ENCODE data around the gene CCDC177.

The CCDC177 gene

DNA sequence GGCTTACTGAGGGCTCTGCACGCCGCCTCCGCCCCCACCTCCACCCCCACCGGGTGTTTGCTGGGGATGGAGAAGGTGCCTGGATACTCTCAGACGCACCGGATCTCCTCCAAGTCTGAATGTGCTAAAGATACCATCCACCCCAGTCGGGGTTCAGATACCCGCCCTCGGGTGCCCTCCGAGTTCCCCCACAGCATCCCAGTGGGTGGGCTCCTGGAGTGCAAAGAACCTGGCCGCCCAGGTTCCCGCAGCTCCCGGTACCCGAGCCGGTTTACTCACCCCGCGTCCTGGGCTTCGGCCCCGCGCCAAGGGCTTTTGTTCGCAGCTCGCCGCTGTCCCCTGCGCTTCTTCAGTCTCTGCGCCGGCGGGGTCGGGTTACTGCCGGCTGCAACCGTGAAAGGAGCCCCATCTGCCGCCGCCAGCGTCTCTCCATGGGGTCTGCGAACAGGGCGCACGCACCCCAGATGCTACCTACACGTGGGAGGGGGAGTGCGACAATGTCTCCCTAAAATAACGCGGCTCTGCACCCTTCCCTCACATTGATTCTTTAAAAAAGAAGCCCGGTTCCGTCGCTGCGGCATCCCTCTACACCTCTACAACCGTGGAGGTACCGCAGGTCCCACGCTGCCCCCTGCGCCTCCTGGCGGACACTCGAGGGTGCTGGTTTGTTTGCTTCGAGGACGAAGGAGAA lies at the start of gene CCDC177:
TSS of gene CCDC177 (minus strand) at position 609 of the 691 bp plus-strand sequence. CDS start 1,249 bp downstream, outside the sequence.
- no peaks in the 10 kb centered on the region for H3K4me1 ChIP-seq (ENCODE audit: insufficient read depth, low read length)
- no peak within 1 kb of the TSS for H3K9ac ChIP-seq (ENCODE audit: low read depth, low read length)
- H3K36me3 ChIP-seq (ENCODE audit: insufficient read depth, low read length), result no peaks in the 10 kb centered on the region
- H3K4me3 ChIP-seq (ENCODE audit: low read depth in 1 of 2, low read length in 2 of 2), result no peak within 1 kb of the TSS
- H3K79me2 ChIP-seq (ENCODE audit: insufficient read depth, low read length), result no peaks in the 10 kb centered on the region
- no peak within 1 kb of the TSS for H3K4me2 ChIP-seq (ENCODE audit: insufficient read depth, low read length)
- H4K20me1 ChIP-seq (ENCODE audit: insufficient read depth, low read length), result no peaks in the 10 kb centered on the region
- H3K9me3 ChIP-seq (ENCODE audit: insufficient read depth, low read length, severe bottlenecking), result no peaks in the 10 kb centered on the region
- ATAC-seq (ENCODE audit: insufficient read depth, low read depth) (peak; percentile 33; the same call in 1 of the 3 replicates), DNase-seq (no peak)
- no peak within 1 kb of the TSS for H3K27ac ChIP-seq (ENCODE audit: low read length)
- no peak for TF ChIP-seq EZH2 (IDR thresholded peaks at IDR 0.05; ENCODE audit: borderline replicate concordance, low read depth, low read length, severe bottlenecking)
- TF ChIP-seq, protein P1, sequence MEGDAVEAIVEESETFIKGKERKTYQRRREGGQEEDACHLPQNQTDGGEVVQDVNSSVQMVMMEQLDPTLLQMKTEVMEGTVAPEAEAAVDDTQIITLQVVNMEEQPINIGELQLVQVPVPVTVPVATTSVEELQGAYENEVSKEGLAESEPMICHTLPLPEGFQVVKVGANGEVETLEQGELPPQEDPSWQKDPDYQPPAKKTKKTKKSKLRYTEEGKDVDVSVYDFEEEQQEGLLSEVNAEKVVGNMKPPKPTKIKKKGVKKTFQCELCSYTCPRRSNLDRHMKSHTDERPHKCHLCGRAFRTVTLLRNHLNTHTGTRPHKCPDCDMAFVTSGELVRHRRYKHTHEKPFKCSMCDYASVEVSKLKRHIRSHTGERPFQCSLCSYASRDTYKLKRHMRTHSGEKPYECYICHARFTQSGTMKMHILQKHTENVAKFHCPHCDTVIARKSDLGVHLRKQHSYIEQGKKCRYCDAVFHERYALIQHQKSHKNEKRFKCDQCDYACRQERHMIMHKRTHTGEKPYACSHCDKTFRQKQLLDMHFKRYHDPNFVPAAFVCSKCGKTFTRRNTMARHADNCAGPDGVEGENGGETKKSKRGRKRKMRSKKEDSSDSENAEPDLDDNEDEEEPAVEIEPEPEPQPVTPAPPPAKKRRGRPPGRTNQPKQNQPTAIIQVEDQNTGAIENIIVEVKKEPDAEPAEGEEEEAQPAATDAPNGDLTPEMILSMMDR (IDR thresholded peaks at IDR 0.05; ENCODE audit: borderline replicate concordance, extremely low read depth, low read length, poor library complexity, severe bottlenecking), result peak; percentile 26
- H2AFZ ChIP-seq (ENCODE audit: low read depth, low read length), result no peak within 1 kb of the TSS
- peaks cover 2% of the 10 kb centered on the region for H3K27me3 ChIP-seq (ENCODE audit: insufficient read depth, low read length, poor library complexity)

DNA sequence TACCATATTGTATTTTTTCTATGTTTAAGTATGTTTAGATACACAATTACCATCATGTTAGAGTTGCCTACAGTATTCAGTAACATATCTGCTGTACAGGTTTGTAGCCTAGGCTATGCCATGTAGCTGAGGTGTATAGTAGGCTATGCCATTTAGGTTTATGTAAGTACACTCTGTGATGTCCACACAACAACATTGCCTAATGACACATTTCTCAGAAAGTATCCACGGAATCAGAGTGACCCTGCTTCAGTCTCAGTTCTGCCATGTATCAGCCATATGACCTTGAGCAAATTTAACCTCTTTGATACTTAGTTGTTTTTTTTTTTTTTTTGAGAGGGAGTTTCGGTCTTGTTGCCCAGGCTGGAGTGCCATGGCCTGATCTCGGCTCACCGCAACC lies 49.5 kb upstream of the CCDC177 start:
- Histone ChIP-seq H3K4me3 (ENCODE audit: low read depth in 1 of 2, low read length in 2 of 2) (no peak overlapping the region), H2AFZ (ENCODE audit: low read depth, low read length) (no peak overlapping the region), H3K9ac (ENCODE audit: low read depth, low read length) (no peak overlapping the region), H3K27ac (ENCODE audit: low read length) (peak overlapping the region; percentile 70), H3K4me1 (ENCODE audit: insufficient read depth, low read length) (peaks cover 46% of the 10 kb centered on the region), H3K79me2 (ENCODE audit: insufficient read depth, low read length) (peaks cover 59% of the 10 kb centered on the region), H3K36me3 (ENCODE audit: insufficient read depth, low read length) (no peaks in the 10 kb centered on the region), H4K20me1 (ENCODE audit: insufficient read depth, low read length) (no peaks in the 10 kb centered on the region), H3K4me2 (ENCODE audit: insufficient read depth, low read length) (peak overlapping the region; percentile 26; the same call in 1 of the 2 replicates), H3K9me3 (ENCODE audit: insufficient read depth, low read length, severe bottlenecking) (no peaks in the 10 kb centered on the region), H3K27me3 (ENCODE audit: insufficient read depth, low read length, poor library complexity) (no peaks in the 10 kb centered on the region)
- no peak for DNase-seq
- ATAC-seq (ENCODE audit: insufficient read depth, low read depth), result no peak
- TF ChIP-seq, protein P1 (IDR thresholded peaks at IDR 0.05; ENCODE audit: borderline replicate concordance, extremely low read depth, low read length, poor library complexity, severe bottlenecking), result no peak
- TF ChIP-seq EZH2 (IDR thresholded peaks at IDR 0.05; ENCODE audit: borderline replicate concordance, low read depth, low read length, severe bottlenecking), result no peak

- TF ChIP-seq, protein P1 (IDR thresholded peaks at IDR 0.05; ENCODE audit: borderline replicate concordance, extremely low read depth, low read length, poor library complexity, severe bottlenecking), result no peak
- TF ChIP-seq EZH2 (IDR thresholded peaks at IDR 0.05; ENCODE audit: borderline replicate concordance, low read depth, low read length, severe bottlenecking), result no peak
- Histone ChIP-seq H3K27ac (ENCODE audit: low read length) (no peak overlapping the region), H3K4me3 (ENCODE audit: low read depth in 1 of 2, low read length in 2 of 2) (no peak overlapping the region), H3K36me3 (ENCODE audit: insufficient read depth, low read length) (no peaks in the 10 kb centered on the region), H4K20me1 (ENCODE audit: insufficient read depth, low read length) (no peaks in the 10 kb centered on the region), H3K27me3 (ENCODE audit: insufficient read depth, low read length, poor library complexity) (no peaks in the 10 kb centered on the region), H3K9ac (ENCODE audit: low read depth, low read length) (no peak overlapping the region), H3K4me2 (ENCODE audit: insufficient read depth, low read length) (no peak overlapping the region), H3K4me1 (ENCODE audit: insufficient read depth, low read length) (peaks cover 61% of the 10 kb centered on the region), H3K79me2 (ENCODE audit: insufficient read depth, low read length) (peaks cover 60% of the 10 kb centered on the region), H3K9me3 (ENCODE audit: insufficient read depth, low read length, severe bottlenecking) (no peaks in the 10 kb centered on the region), H2AFZ (ENCODE audit: low read depth, low read length) (no peak overlapping the region)
- DNase-seq (no peak), ATAC-seq (ENCODE audit: insufficient read depth, low read depth) (no peak)
Observed at GRCh38 chr14:69620981-69621380, 46.3 kb upstream of the CCDC177 start.
